ENCODE measurements around the gene CITED4. TPM values are rescaled to one million over a fixed set of nuclear protein-coding genes. Genes with fewer than 3 reads are reported as not detected.
A peak's percentile ranks its signal among the peaks of the same experiment; 100 is the strongest.

Gene CITED4
- total and polyA plus RNA-seq, 9 of the 15 experiments (the other 6 are each of a cell fraction or from before 2014, with no cell fraction given): 0.11 to 1.2 (median 0.17) TPM; not detected in 2

- TF ChIP-seq THRB (CRISPR knock-in tag; conservative IDR thresholded peaks at IDR 0.05): peak; percentile 93
- no peak for TF ChIP-seq ARID4B (CRISPR knock-in tag; IDR thresholded peaks at IDR 0.05)
- no peak for TF ChIP-seq NCOA6 (IDR thresholded peaks at IDR 0.05)
- TF ChIP-seq ZBTB34 (CRISPR knock-in tag; IDR thresholded peaks at IDR 0.05): no peak
- no peak for TF ChIP-seq PHTF2 (CRISPR knock-in tag; IDR thresholded peaks at IDR 0.05)
- TF ChIP-seq HMGN3 (IDR thresholded peaks at IDR 0.05; ENCODE audit: borderline replicate concordance, extremely low read depth, insufficient read length, low read depth, low read length): peak; percentile 91
- peak; percentile 82 for TF ChIP-seq CREM (IDR thresholded peaks at IDR 0.05; ENCODE audit: low read depth)
- no peak for TF ChIP-seq NR3C1 (CRISPR knock-in tag; IDR thresholded peaks at IDR 0.05)
- peak; percentile 9 to 48; a peak in 1 of 4 replicates for TF ChIP-seq FOXK2 (conservative IDR thresholded peaks at IDR 0.05 in 1 of 2, IDR thresholded peaks at IDR 0.05 in 1 of 2; ENCODE audit: low read depth in 2 of 2)
- TF ChIP-seq NELFE (IDR thresholded peaks at IDR 0.05; ENCODE audit: insufficient read depth, insufficient read length): no peak
- peak; percentile 99 for TF ChIP-seq POLR2AphosphoS5 (IDR thresholded peaks at IDR 0.05; ENCODE audit: control insufficient read depth, insufficient read depth, low read depth, low read length)
- TF ChIP-seq ARID1B (IDR thresholded peaks at IDR 0.05): peak; percentile 100
- TF ChIP-seq GTF3C2 (IDR thresholded peaks at IDR 0.05; ENCODE audit: borderline replicate concordance, extremely low read depth, insufficient read length): no peak
- TF ChIP-seq ELF2 (CRISPR knock-in tag; IDR thresholded peaks at IDR 0.05): no peak
Measured at GRCh38 chr1:40820911-40821693, 41.1 kb downstream of the CITED4 start (continued).

Measured in K562 (cell line).